Neural progenitor cell (in vitro differentiated cells): ENCODE measurements around the gene LUZP4. TPM values are rescaled to one million over a fixed set of nuclear protein-coding genes. Genes with fewer than 3 reads are reported as not detected.
A peak's percentile ranks its signal among the peaks of the same experiment; 100 is the strongest.

Source experiments
- DNase-seq: peaks from one replicate; pipeline ENCODE4 v3.0.0-alpha.2; 2016; ENCODE audit warnings: low spot score
- H2AFZ ChIP-seq: fragments of 200-600 bp; sonication (generic); replicated peaks from 2 replicates; pipeline ENCODE4 v1.6.1; 2016; ENCODE audit warnings: antibody characterized with exemption
- H3F3A ChIP-seq: fragments of 200-600 bp; sonication (generic); 2 replicates; pipeline ENCODE4 v1.6.1; 2016; ENCODE audit warnings: antibody characterized with exemption, low read depth
- H3K27ac ChIP-seq: fragments of 200-600 bp; sonication (generic); 2 replicates; pipeline ENCODE4 v1.5.1; 2016; ENCODE audit warnings: mild to moderate bottlenecking
- H3K27me3 ChIP-seq: fragments of 200-600 bp; sonication (generic); 2 replicates; pipeline ENCODE4 v1.6.1; 2016; ENCODE audit warnings: mild to moderate bottlenecking, moderate library complexity
- H3K36me3 ChIP-seq: fragments of 200-600 bp; sonication (generic); 2 replicates; pipeline ENCODE4 v1.5.1; 2016
- H3K4me1 ChIP-seq: fragments of 200-600 bp; sonication (generic); 2 replicates; pipeline ENCODE4 v1.6.1; 2016; ENCODE audit warnings: mixed run types
- H3K4me2 ChIP-seq: fragments of 200-600 bp; sonication (generic); 2 replicates; pipeline ENCODE4 v1.6.1; 2016
- H3K4me3 ChIP-seq: fragments of 200-600 bp; sonication (generic); 2 replicates; pipeline ENCODE4 v1.5.1; 2016
- H3K79me2 ChIP-seq: fragments of 200-600 bp; sonication (generic); 2 replicates; pipeline ENCODE4 v1.6.1; 2016; ENCODE audit warnings: low read depth
- H3K9ac ChIP-seq: fragments of 200-600 bp; sonication (generic); 2 replicates; pipeline ENCODE4 v1.6.1; 2016
- H3K9me3 ChIP-seq: fragments of 200-600 bp; sonication (generic); 2 replicates; pipeline ENCODE4 v1.5.1; 2016; ENCODE audit warnings: low read depth
- H4K20me1 ChIP-seq: fragments of 200-600 bp; sonication (generic); 2 replicates; pipeline ENCODE4 v1.6.1; 2016; ENCODE audit warnings: low read depth
- H3K27ac Mint-ChIP-seq: 3 replicates; pipeline ENCODE4 v1.8.0; 2021; ENCODE audit warnings: mixed read lengths
- H3K27me3 Mint-ChIP-seq: 2 replicates; pipeline ENCODE4 v1.8.0; 2022; ENCODE audit warnings: low read depth, mild to moderate bottlenecking, inconsistent platforms, moderate library complexity, mixed read lengths; ENCODE audit not compliant: insufficient read depth
- H3K36me3 Mint-ChIP-seq: 3 replicates; pipeline ENCODE4 v1.8.0; 2021; ENCODE audit warnings: mixed read lengths
- H3K4me1 Mint-ChIP-seq: 3 replicates; pipeline ENCODE4 v1.8.0; 2021; ENCODE audit warnings: mixed read lengths
- H3K4me3 Mint-ChIP-seq: 3 replicates; pipeline ENCODE4 v1.8.0; 2021; ENCODE audit warnings: mild to moderate bottlenecking, moderate library complexity, mixed read lengths
- H3K9me3 Mint-ChIP-seq: 3 replicates; pipeline ENCODE4 v1.8.0; 2020; ENCODE audit warnings: mixed read lengths
- CTCF ChIP-seq: fragments of 200-600 bp; sonication (generic); IDR thresholded peaks from 2 replicates; pipeline ENCODE4 v1.5.1; 2017; ENCODE audit warnings: antibody characterized with exemption, mild to moderate bottlenecking
- EZH2 ChIP-seq: fragments of 200-600 bp; sonication (generic); IDR thresholded peaks from 2 replicates; pipeline ENCODE4 v1.6.1; 2017; ENCODE audit warnings: antibody characterized with exemption, mild to moderate bottlenecking, moderate library complexity
- EZH2phosphoT487 ChIP-seq: fragments of 200-600 bp; sonication (generic); IDR thresholded peaks from 2 replicates; pipeline ENCODE4 v1.6.1; 2017; ENCODE audit warnings: antibody characterized with exemption
- total RNA-seq: library from RNA; depleted of rRNA; stranded (reverse); fragments of >200 nt; gene quantifications from 2 replicates; pipeline ENCODE4 v1.2.3, GENCODE V29; 2015; ENCODE audit warnings: low replicate concordance

Gene LUZP4
- total RNA-seq, 1 donor from 2014 or later = not detected

- TF ChIP-seq EZH2 (no peak), EZH2phosphoT487 (no peak), CTCF (no peak)
- no peaks in the 10 kb centered on the region for H3K36me3 ChIP-seq
These were observed 25.5 kb upstream of the LUZP4 start for GRCh38 chrX:115264009-115264408.

GRCh38 chrX:115266300-115266699 is 23.2 kb upstream of the LUZP4 start:
- no peak overlapping the region for H3K4me3 Mint-ChIP-seq
- Histone ChIP-seq H2AFZ (no peak overlapping the region), H3K27ac (no peak overlapping the region), H3K27me3 (no peaks in the 10 kb centered on the region), H3K9ac (no peak overlapping the region), H3K4me2 (no peak overlapping the region), H4K20me1 (no peaks in the 10 kb centered on the region), H3F3A (no peaks in the 10 kb centered on the region), H3K36me3 (no peaks in the 10 kb centered on the region), H3K4me3 (no peak overlapping the region), H3K4me1 (peaks cover 2% of the 10 kb centered on the region), H3K79me2 (no peaks in the 10 kb centered on the region), H3K9me3 (no peaks in the 10 kb centered on the region)
- peaks cover 22% of the 10 kb centered on the region for H3K4me1 Mint-ChIP-seq
- peaks cover 6% of the 10 kb centered on the region for H3K27me3 Mint-ChIP-seq
- no peaks in the 10 kb centered on the region for H3K9me3 Mint-ChIP-seq
- no peak for DNase-seq
- no peak for TF ChIP-seq EZH2phosphoT487
- TF ChIP-seq EZH2 = no peak
- TF ChIP-seq CTCF = no peak
- H3K36me3 Mint-ChIP-seq = no peaks in the 10 kb centered on the region
- no peak overlapping the region for H3K27ac Mint-ChIP-seq

More at GRCh38 chrX:115264009-115264408, 25.5 kb upstream of the LUZP4 start:
- peaks cover 29% of the 10 kb centered on the region for H3K4me1 Mint-ChIP-seq
- H3K4me3 Mint-ChIP-seq = no peak overlapping the region
- H2AFZ ChIP-seq = no peak overlapping the region
- H3K27ac ChIP-seq = no peak overlapping the region
- H3K9me3 ChIP-seq = no peaks in the 10 kb centered on the region
- no peak overlapping the region for H3K27ac Mint-ChIP-seq
- no peaks in the 10 kb centered on the region for H3K27me3 ChIP-seq
- H3K9me3 Mint-ChIP-seq = no peaks in the 10 kb centered on the region
- H3K4me1 ChIP-seq = no peaks in the 10 kb centered on the region
- H3K27me3 Mint-ChIP-seq = peaks cover 6% of the 10 kb centered on the region
- no peak overlapping the region for H3K4me3 ChIP-seq
- no peak overlapping the region for H3K9ac ChIP-seq
- H3F3A ChIP-seq = no peaks in the 10 kb centered on the region
- H3K36me3 Mint-ChIP-seq = no peaks in the 10 kb centered on the region
- H3K79me2 ChIP-seq = no peaks in the 10 kb centered on the region
- H3K4me2 ChIP-seq = no peak overlapping the region
- no peaks in the 10 kb centered on the region for H4K20me1 ChIP-seq
- no peak for DNase-seq

- Histone ChIP-seq H3K27me3 (no peaks in the 10 kb centered on the region), H3K27ac (no peak overlapping the region), H3K9ac (no peak overlapping the region), H4K20me1 (no peaks in the 10 kb centered on the region), H2AFZ (peak overlapping the region; percentile 85), H3K4me2 (no peak overlapping the region), H3K36me3 (no peaks in the 10 kb centered on the region), H3K4me3 (no peak overlapping the region), H3F3A (no peaks in the 10 kb centered on the region), H3K79me2 (no peaks in the 10 kb centered on the region), H3K9me3 (no peaks in the 10 kb centered on the region), H3K4me1 (peaks cover 6% of the 10 kb centered on the region)
- Mint-ChIP-seq H3K4me3 (no peak overlapping the region), H3K27me3 (peaks cover 6% of the 10 kb centered on the region), H3K4me1 (peaks cover 26% of the 10 kb centered on the region), H3K27ac (no peak overlapping the region), H3K9me3 (no peaks in the 10 kb centered on the region), H3K36me3 (no peaks in the 10 kb centered on the region)
- TF ChIP-seq EZH2 (no peak), CTCF (peak; percentile 64)
- peak; percentile 41 for DNase-seq
These were observed 21.1 kb upstream of the LUZP4 start for GRCh38 chrX:115268421-115268820.
